Prostate gland (tissue), 2 donors: ENCODE data around the gene ZMYM3. TPM values are rescaled to one million over a fixed set of nuclear protein-coding genes. Genes with fewer than 3 reads are reported as not detected.

Experiments
- DNase-seq: peaks from one replicate; pipeline ENCODE4 v3.0.0-alpha.2; 2019; ENCODE audit warnings: low spot score
- H3K27ac ChIP-seq, 2 donors: fragments of 200-600 bp; sonication (generic); 2 replicates each; pipeline ENCODE4 v1.5.1; 2017 to 2019
- H3K27me3 ChIP-seq: fragments of 200-600 bp; sonication (generic); replicated peaks from 2 replicates; pipeline ENCODE4 v1.5.1; 2019; ENCODE audit not compliant: insufficient read depth
- H3K36me3 ChIP-seq, 2 donors: fragments of 200-600 bp; sonication (generic); 1 replicate in 1 of 2; 2 replicates in 1 of 2; pipeline versions ENCODE4 v1.5.1 to v1.8.1; 2017 to 2019
- H3K4me1 ChIP-seq: fragments of 200-600 bp; sonication (generic); replicated peaks from 2 replicates; pipeline ENCODE4 v1.5.1; 2019
- H3K4me3 ChIP-seq, 2 donors: fragments of 200-600 bp; sonication (generic); 2 replicates each; pipeline ENCODE4 v1.5.1; 2017 to 2019
- H3K9me3 ChIP-seq: fragments of 200-600 bp; sonication (generic); 2 replicates; pipeline ENCODE4 v1.5.1; 2017
- POLR2A ChIP-seq: fragments of 450-650 bp; IDR thresholded peaks from one replicate; pipeline ENCODE4 v1.6.1; 2016; ENCODE audit warnings: antibody characterized with exemption, mild to moderate bottlenecking
- POLR2AphosphoS5 ChIP-seq: sonication (generic); formaldehyde crosslinking; IDR thresholded peaks from one replicate; pipeline ENCODE4 v1.6.1; 2017; ENCODE audit warnings: antibody characterized with exemption
- intact Hi-C: fragments of 100-400 bp; cut with DNase I; formaldehyde crosslinking; loops from one replicate; pipeline ENCODE4 v1.14.2; 2022
- total RNA-seq, 2 donors: library from RNA; depleted of rRNA; stranded (reverse); fragments of >200 nt; gene quantifications; one replicate each; pipeline ENCODE4 v1.1.0, GENCODE V29; 2016
- TF ChIP-seq, protein P1 (sequence below), 4 experiments: fragments of 200-600 bp in 2 of 4; fragments of 450-650 bp in 2 of 4; sonication (generic) in 2 of 4; IDR thresholded peaks; 1 replicate in 3 of 4; 2 replicates in 1 of 4; pipeline ENCODE4 v1.5.1; 2016 to 2019; ENCODE audit warnings: antibody characterized with exemption in 4 of 4, mild to moderate bottlenecking in 2 of 4, moderate library complexity in 2 of 4

The ZMYM3 gene
- total RNA-seq, 2 donors from 2014 or later = 23.2 to 71.6 TPM

DNA sequence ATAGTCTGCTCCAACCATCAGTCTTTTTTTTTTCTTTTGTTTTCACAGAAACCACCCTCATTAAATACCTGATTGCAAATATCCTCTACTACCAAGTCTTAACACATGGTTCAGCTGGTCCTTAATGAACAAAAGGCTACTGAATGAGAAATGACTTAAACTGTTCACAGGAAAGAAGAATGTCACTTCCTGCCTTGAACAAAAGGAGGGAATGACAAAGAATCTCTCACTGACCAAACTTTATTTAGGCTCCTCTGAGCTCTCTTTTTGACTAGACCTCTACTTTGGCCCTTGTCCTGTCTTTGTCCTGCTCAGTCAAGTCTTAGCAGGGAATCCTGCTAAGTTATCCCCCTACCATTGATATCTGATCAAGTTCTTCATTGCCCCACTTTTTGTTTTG, 62.7 kb downstream of the ZMYM3 start:
- H3K36me3 ChIP-seq = no peaks in the 10 kb centered on the region
- TF ChIP-seq, protein P1, sequence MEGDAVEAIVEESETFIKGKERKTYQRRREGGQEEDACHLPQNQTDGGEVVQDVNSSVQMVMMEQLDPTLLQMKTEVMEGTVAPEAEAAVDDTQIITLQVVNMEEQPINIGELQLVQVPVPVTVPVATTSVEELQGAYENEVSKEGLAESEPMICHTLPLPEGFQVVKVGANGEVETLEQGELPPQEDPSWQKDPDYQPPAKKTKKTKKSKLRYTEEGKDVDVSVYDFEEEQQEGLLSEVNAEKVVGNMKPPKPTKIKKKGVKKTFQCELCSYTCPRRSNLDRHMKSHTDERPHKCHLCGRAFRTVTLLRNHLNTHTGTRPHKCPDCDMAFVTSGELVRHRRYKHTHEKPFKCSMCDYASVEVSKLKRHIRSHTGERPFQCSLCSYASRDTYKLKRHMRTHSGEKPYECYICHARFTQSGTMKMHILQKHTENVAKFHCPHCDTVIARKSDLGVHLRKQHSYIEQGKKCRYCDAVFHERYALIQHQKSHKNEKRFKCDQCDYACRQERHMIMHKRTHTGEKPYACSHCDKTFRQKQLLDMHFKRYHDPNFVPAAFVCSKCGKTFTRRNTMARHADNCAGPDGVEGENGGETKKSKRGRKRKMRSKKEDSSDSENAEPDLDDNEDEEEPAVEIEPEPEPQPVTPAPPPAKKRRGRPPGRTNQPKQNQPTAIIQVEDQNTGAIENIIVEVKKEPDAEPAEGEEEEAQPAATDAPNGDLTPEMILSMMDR (IDR thresholded peaks at IDR 0.05) = no peak
- TF ChIP-seq POLR2A = no peak
- TF ChIP-seq POLR2AphosphoS5 = no peak
- H3K4me1 ChIP-seq = no peaks in the 10 kb centered on the region
- intact Hi-C loops = no loop called here
- H3K4me3 ChIP-seq = no peak overlapping the region
- no peak for DNase-seq
- no peaks in the 10 kb centered on the region for H3K9me3 ChIP-seq
- H3K27ac ChIP-seq = no peak overlapping the region
- no peaks in the 10 kb centered on the region for H3K27me3 ChIP-seq

Other genes with a start within 250 kb of the ZMYM3 start
- 10 to 100 TPM; 54.5 to 65.5 TPM for gene SNX12, start 185.8 kb downstream of the ZMYM3 start, total RNA-seq
- gene FOXO4, start 158.3 kb downstream of the ZMYM3 start, total RNA-seq = 10 to 100 TPM; 40.4 to 74.0 TPM
- gene CXorf65, start 147.4 kb downstream of the ZMYM3 start, total RNA-seq = not detected
- 1 to 10 TPM in 1 of 2 donors, under 1 TPM in 1; 0.73 to 2.8 TPM for gene IL2RG, start 142.6 kb downstream of the ZMYM3 start, total RNA-seq
- 10 to 100 TPM; 29.4 to 82.3 TPM for gene MED12, start 135.5 kb downstream of the ZMYM3 start, total RNA-seq
- gene NLGN3, start 109.3 kb downstream of the ZMYM3 start, total RNA-seq = 1 to 10 TPM; 1.4 to 9.4 TPM
- 10 to 100 TPM; 28.3 to 57.6 TPM for gene GJB1, start 30.9 kb downstream of the ZMYM3 start, total RNA-seq
- gene NONO, start 29.5 kb upstream of the ZMYM3 start, total RNA-seq = 100 to 1,000 TPM; 266 to 287 TPM
- gene ITGB1BP2, start 47.6 kb upstream of the ZMYM3 start, total RNA-seq = 1 to 10 TPM in 1 of 2 donors, under 1 TPM in 1; 0.77 to 6.5 TPM
- 10 to 100 TPM; 27.1 to 67.9 TPM for gene TAF1, start 112.2 kb upstream of the ZMYM3 start, total RNA-seq